Osteocyte (in vitro differentiated cells): ENCODE measurements around the gene NDUFC2. TPM values are rescaled to one million over a fixed set of nuclear protein-coding genes. Genes with fewer than 3 reads are reported as not detected.
"Not testable (repeated sequence)": the region's sequence is repeated elsewhere in the genome, so short reads cannot be mapped to it uniquely, and the experiment has no call there.

ENCODE experiments used
- DNase-seq: peaks from one replicate; pipeline ENCODE4 v3.0.0; 2021; ENCODE audit warnings: mixed read lengths; ENCODE audit not compliant: unreplicated experiment; ENCODE audit errors: extremely low spot score
- H3K27ac Mint-ChIP-seq: one replicate; pipeline ENCODE4 v1.8.0; 2021; ENCODE audit warnings: mild to moderate bottlenecking, mixed read lengths; ENCODE audit not compliant: unreplicated experiment
- H3K27me3 Mint-ChIP-seq: one replicate; pipeline ENCODE4 v1.8.0; 2021; ENCODE audit warnings: mixed read lengths; ENCODE audit not compliant: unreplicated experiment
- H3K36me3 Mint-ChIP-seq: one replicate; pipeline ENCODE4 v1.8.0; 2021; ENCODE audit warnings: mixed read lengths; ENCODE audit not compliant: unreplicated experiment
- H3K4me1 Mint-ChIP-seq: one replicate; pipeline ENCODE4 v1.8.0; 2021; ENCODE audit warnings: mixed read lengths; ENCODE audit not compliant: unreplicated experiment
- H3K4me3 Mint-ChIP-seq: one replicate; pipeline ENCODE4 v1.8.0; 2021; ENCODE audit warnings: mild to moderate bottlenecking, moderate library complexity, mixed read lengths; ENCODE audit not compliant: unreplicated experiment
- H3K9me3 Mint-ChIP-seq: one replicate; pipeline ENCODE4 v1.8.0; 2021; ENCODE audit warnings: mixed read lengths; ENCODE audit not compliant: unreplicated experiment
- total RNA-seq: library from RNA; stranded (reverse); gene quantifications from 2 replicates; pipeline ENCODE4 v1.2.1, GENCODE V29; 2021
- TF ChIP-seq, protein P1 (sequence below): fragments of 200-600 bp; sonication (generic); IDR thresholded peaks from 2 replicates; pipeline ENCODE4 v1.5.0; 2021; ENCODE audit warnings: antibody characterized with exemption, mild to moderate bottlenecking, moderate library complexity

Gene NDUFC2
- total RNA-seq, 1 donor from 2014 or later = 199 TPM

DNA sequence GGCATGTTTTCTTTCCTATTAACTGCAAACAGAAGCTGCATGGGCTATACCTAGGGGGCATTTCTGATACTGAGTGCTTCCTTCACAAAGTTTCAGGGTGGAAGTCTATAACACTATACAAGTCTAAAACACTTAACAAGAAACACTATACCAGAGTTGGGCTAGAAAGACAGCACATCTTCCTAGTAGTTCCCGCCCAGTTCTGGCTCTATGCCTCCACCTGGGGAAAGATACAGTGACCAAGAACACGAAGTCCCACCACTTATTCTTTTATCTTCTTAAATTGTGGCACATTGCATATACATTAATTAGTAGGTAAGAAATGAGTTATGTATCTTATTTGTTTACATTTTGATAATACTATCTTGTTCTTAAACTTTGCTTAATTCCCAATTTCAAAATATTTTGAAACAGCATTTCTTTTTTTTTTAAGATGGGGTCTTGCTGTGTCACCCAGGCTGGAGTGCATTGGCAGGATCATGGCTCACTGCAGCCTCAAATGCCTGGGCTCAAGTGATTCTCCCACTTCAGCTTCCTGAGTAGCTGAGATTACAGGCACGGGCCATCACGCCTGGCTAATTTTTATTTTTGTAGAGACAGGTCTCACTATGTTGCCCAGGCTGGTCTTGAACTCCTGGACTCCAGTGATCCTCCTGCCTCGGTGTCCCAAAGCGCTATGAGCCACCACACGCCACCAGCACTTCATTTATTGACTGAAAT, 18.2 kb upstream of the NDUFC2 start:
- no peak for DNase-seq
- peaks cover 21% of the 10 kb centered on the region for H3K36me3 Mint-ChIP-seq
- TF ChIP-seq, protein P1, sequence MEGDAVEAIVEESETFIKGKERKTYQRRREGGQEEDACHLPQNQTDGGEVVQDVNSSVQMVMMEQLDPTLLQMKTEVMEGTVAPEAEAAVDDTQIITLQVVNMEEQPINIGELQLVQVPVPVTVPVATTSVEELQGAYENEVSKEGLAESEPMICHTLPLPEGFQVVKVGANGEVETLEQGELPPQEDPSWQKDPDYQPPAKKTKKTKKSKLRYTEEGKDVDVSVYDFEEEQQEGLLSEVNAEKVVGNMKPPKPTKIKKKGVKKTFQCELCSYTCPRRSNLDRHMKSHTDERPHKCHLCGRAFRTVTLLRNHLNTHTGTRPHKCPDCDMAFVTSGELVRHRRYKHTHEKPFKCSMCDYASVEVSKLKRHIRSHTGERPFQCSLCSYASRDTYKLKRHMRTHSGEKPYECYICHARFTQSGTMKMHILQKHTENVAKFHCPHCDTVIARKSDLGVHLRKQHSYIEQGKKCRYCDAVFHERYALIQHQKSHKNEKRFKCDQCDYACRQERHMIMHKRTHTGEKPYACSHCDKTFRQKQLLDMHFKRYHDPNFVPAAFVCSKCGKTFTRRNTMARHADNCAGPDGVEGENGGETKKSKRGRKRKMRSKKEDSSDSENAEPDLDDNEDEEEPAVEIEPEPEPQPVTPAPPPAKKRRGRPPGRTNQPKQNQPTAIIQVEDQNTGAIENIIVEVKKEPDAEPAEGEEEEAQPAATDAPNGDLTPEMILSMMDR = no peak
- no peak overlapping the region for H3K27ac Mint-ChIP-seq
- H3K9me3 Mint-ChIP-seq = no peaks in the 10 kb centered on the region
- H3K4me3 Mint-ChIP-seq = no peak overlapping the region
- H3K27me3 Mint-ChIP-seq = no peaks in the 10 kb centered on the region
- peaks cover 6% of the 10 kb centered on the region for H3K4me1 Mint-ChIP-seq

DNA sequence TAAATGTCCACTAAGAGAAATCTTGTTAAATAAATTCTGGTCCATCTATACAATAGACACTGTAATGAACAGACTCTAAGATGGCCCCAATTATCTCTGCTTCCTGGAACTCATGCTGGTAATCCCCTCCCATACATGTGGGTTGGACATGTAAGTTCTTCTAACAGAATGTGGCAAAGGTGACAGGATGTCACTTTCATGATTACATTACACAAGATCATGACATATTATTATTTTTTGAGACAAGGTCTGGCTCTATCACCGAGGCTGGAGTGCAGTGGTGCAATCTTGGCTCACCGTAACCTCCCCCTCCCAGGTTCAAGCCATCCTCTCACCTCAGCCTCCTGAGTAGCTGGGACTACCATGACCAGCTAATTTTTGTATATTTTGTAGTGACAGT, 14.6 kb upstream of the NDUFC2 start:
- no peak overlapping the region for H3K27ac Mint-ChIP-seq
- H3K36me3 Mint-ChIP-seq = peaks cover 8% of the 10 kb centered on the region
- H3K4me1 Mint-ChIP-seq = peaks cover 2% of the 10 kb centered on the region
- no peaks in the 10 kb centered on the region for H3K27me3 Mint-ChIP-seq
- TF ChIP-seq, protein P1 = no peak
- H3K4me3 Mint-ChIP-seq = no peak overlapping the region
- DNase-seq = no peak
- H3K9me3 Mint-ChIP-seq = no peaks in the 10 kb centered on the region

DNA sequence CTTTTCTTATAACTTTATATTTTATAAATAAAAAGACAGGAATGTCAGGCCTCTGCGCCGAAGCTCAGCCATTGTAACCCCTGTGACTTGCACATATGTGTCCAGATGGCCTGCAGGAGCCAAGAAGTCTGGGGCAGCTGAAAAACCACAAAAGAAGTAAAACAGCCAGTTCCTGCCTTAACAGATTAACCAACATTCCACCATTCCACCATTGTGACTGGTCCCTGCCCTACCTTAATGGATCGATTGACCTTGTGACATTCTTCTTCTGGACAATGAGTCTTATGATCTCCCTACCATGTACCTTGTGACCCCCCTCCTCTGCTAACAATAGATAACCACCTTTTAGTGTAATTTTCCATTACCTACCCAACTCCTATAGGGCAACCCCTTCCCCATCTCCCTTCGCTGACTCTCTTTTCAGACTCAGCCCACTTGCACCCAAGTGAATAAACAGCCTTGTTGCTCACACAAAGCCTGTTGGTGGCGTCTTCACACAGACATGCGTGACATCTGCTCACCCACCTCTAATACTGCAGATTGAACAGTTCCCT, 6.9 kb upstream of the NDUFC2 start:
- not testable (repeated sequence) for H3K27ac Mint-ChIP-seq, H3K27me3 Mint-ChIP-seq, H3K36me3 Mint-ChIP-seq, H3K4me3 Mint-ChIP-seq, DNase-seq, H3K9me3 Mint-ChIP-seq, H3K4me1 Mint-ChIP-seq

DNA sequence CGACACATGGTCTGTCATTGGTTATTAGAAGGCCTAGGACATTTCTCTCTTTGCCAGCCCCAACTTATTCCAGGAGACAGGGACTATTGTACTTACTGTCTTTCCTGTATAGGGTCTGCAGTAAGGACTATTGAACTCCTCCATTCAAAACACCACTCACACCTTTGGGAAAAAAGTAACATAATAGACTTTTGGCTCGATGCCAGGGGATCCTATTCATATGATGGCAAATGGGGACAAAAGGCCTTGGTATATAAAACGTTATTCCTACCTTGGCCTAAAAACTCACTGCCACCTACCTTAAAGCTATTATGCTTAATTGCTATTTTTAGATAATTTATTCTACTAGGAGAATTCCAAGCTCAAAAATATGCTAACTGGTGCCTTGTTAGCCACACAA, 6.3 kb upstream of the NDUFC2 start:
- no peaks in the 10 kb centered on the region for H3K27me3 Mint-ChIP-seq
- H3K4me1 Mint-ChIP-seq = peaks cover under 1% of the 10 kb centered on the region

DNA sequence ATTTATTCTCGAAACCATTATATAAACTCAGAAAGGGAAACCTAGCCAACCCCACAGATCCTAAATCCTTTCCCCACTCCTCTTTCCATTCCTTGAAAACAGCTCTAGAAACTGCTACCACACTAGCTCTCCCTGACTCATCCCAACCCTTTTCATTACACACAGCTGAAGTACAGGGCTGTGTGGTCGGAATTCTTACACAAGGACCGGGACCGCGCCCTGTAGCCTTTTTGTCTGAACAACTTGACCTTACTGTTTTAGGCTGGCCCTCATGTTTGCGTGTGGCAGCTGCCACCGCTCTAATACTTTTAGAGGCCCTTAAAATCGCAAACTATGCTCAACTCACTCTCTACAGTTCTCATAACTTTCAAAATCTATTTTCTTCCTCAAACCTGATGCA, 4.8 kb upstream of the NDUFC2 start:
- H3K9me3 Mint-ChIP-seq, DNase-seq, H3K27me3 Mint-ChIP-seq, H3K36me3 Mint-ChIP-seq, H3K4me1 Mint-ChIP-seq, H3K27ac Mint-ChIP-seq, H3K4me3 Mint-ChIP-seq: not testable (repeated sequence)

More for the DNA sequence above, 6.3 kb upstream of the NDUFC2 start:
- Mint-ChIP-seq H3K4me3 (no peak overlapping the region), H3K36me3 (no peaks in the 10 kb centered on the region), H3K9me3 (no peaks in the 10 kb centered on the region), H3K27ac (no peak overlapping the region)
- TF ChIP-seq, protein P1 = no peak
- no peak for DNase-seq

DNA sequence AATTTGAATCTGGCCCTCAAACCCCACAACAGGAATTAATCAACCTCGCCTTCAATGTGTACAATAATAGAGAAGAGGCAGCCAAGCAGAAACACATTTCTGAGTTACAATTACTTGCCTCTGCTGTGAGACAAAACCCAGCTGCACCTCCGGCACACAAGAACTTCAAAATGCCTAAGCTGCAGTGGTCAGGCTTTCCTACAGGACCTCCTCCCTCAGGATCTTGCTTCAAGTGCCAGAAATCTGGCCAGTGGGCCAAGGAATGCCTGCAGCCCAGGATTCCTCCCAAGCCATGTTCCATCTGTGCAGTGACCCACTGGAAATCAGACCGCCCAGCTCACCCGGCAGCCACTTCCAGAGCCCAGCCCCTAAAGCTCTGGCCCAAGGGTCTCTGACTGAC, 3.4 kb upstream of the NDUFC2 start:
- H3K27ac Mint-ChIP-seq = no peak overlapping the region

More for the DNA sequence above, 3.4 kb upstream of the NDUFC2 start:
- no peaks in the 10 kb centered on the region for H3K9me3 Mint-ChIP-seq
- H3K4me3 Mint-ChIP-seq = no peak overlapping the region
- no peaks in the 10 kb centered on the region for H3K27me3 Mint-ChIP-seq
- peaks cover 12% of the 10 kb centered on the region for H3K4me1 Mint-ChIP-seq
- no peak for DNase-seq
- TF ChIP-seq, protein P1 = no peak
- H3K36me3 Mint-ChIP-seq = no peaks in the 10 kb centered on the region
